OCI-LY7 (cell line): Measurements from ENCODE around the gene GSTA3. TPM values are rescaled to one million over a fixed set of nuclear protein-coding genes. Genes with fewer than 3 reads are reported as not detected.

ENCODE experiments used
- BruUV-seq: library from RNA; stranded (reverse); fragments of 400-500 nt; replicated peaks from 2 replicates; lab custom pipeline; 2021; lab: Mats Ljungman, UMichigan
- CTCF ChIA-PET: fragments of 300-600 bp; sonication (Branson Sonifier 250); formaldehyde crosslinking; loops from one replicate; lab custom pipeline; 2022; ENCODE audit warnings: antibody characterized with exemption; ENCODE audit not compliant: unreplicated experiment; lab: Charles Lee
- POLR2A ChIA-PET: fragments of 300-600 bp; sonication (Branson Sonifier 250); formaldehyde crosslinking; loops from one replicate; lab custom pipeline; 2022; ENCODE audit warnings: antibody characterized with exemption; lab: Charles Lee
- DNase-seq: peaks from one replicate; pipeline ENCODE4 v3.0.0-alpha.2; 2015; ENCODE audit warnings: low spot score
- H2AFZ ChIP-seq: fragments of 200-600 bp; sonication (generic), shearing (Covaris generic); 2 replicates; pipeline ENCODE4 v1.6.1; 2014; ENCODE audit warnings: mild to moderate bottlenecking, antibody characterized with exemption, low read length, moderate library complexity
- H3K27ac ChIP-seq: fragments of 200-600 bp; sonication (generic); 2 replicates; pipeline ENCODE4 v1.5.1; 2014; ENCODE audit warnings: mixed run types, low read depth, mild to moderate bottlenecking, moderate library complexity, low read length, inconsistent platforms; ENCODE audit not compliant: poor library complexity, severe bottlenecking
- H3K36me3 ChIP-seq: fragments of 200-600 bp; sonication (generic); 2 replicates; pipeline ENCODE4 v1.6.1; 2014; ENCODE audit warnings: mild to moderate bottlenecking, antibody characterized with exemption, low read length, moderate library complexity, mixed read lengths; ENCODE audit not compliant: insufficient read depth
- H3K4me1 ChIP-seq: fragments of 200-600 bp; sonication (generic); 2 replicates; pipeline ENCODE4 v1.5.1; 2014; ENCODE audit warnings: mild to moderate bottlenecking, low read length; ENCODE audit not compliant: insufficient read depth, poor library complexity, severe bottlenecking
- H3K4me2 ChIP-seq: fragments of 200-600 bp; sonication (generic); 2 replicates; pipeline ENCODE4 v1.6.1; 2014; ENCODE audit warnings: mild to moderate bottlenecking, low read length
- H3K4me3 ChIP-seq: fragments of 200-600 bp; sonication (generic); 2 replicates; pipeline ENCODE4 v1.5.1; 2014; ENCODE audit warnings: mild to moderate bottlenecking, low read depth, low read length; ENCODE audit not compliant: poor library complexity, severe bottlenecking
- H3K79me2 ChIP-seq: fragments of 200-600 bp; sonication (generic); 2 replicates; pipeline ENCODE4 v1.6.1; 2016; ENCODE audit warnings: low read depth, mild to moderate bottlenecking, low read length, moderate library complexity, mixed read lengths; ENCODE audit not compliant: insufficient read depth
- H3K9me2 ChIP-seq: fragments of 200-600 bp; sonication (generic); 2 replicates; pipeline ENCODE4 v1.6.1; 2016; ENCODE audit warnings: mild to moderate bottlenecking, low read length, mixed read lengths; ENCODE audit not compliant: insufficient read depth
- H3K9me3 ChIP-seq: fragments of 200-600 bp; sonication (generic); 2 replicates; pipeline ENCODE4 v1.6.1; 2014; ENCODE audit warnings: mild to moderate bottlenecking, mixed run types, low read length, mixed read lengths
- H4K20me1 ChIP-seq: fragments of 200-600 bp; sonication (generic); 2 replicates; pipeline ENCODE4 v1.6.1; 2014; ENCODE audit warnings: mild to moderate bottlenecking, antibody characterized with exemption, low read length, moderate library complexity, mixed read lengths; ENCODE audit not compliant: insufficient read depth
- EZH2phosphoT487 ChIP-seq: fragments of 200-600 bp; sonication (generic); IDR thresholded peaks from 2 replicates; pipeline ENCODE4 v1.6.1; 2018; ENCODE audit warnings: low read depth, borderline replicate concordance, mild to moderate bottlenecking, mixed run types, antibody characterized with exemption, low read length, moderate library complexity, mixed read lengths
- intact Hi-C: fragments of 100-400 bp; cut with micrococcal nuclease; formaldehyde crosslinking; loops from one replicate; pipeline ENCODE4 v1.10.0; 2022; ENCODE audit not compliant: unreplicated experiment
- total RNA-seq, 2 experiments: library from RNA; depleted of rRNA in 1 of 2; stranded (reverse); fragments of >200 nt in 1 of 2; shearing (Covaris generic) in 1 of 2; gene quantifications; 2 replicates each; pipeline ENCODE4 v1.2.3, GENCODE V29; 2014 to 2022
- TF ChIP-seq, protein P1 (sequence below): fragments of 200-600 bp; sonication (generic); conservative IDR thresholded peaks from 2 replicates; pipeline ENCODE4 v1.5.1; 2014; ENCODE audit warnings: mild to moderate bottlenecking, antibody characterized with exemption, low read length, moderate library complexity, mixed read lengths

The GSTA3 gene
- total RNA-seq, 2 experiments from 2014 or later = not detected

- no peak overlapping the region for H3K4me2 ChIP-seq
- H3K9me2 ChIP-seq = no peaks in the 10 kb centered on the region
- POLR2A ChIA-PET = interaction anchor here (0.7 kb wide), 1 partner anchor 123 kb away, joined by 3 read pairs; no protein-coding TSS in a partner anchor
- H2AFZ ChIP-seq = no peak overlapping the region
- intact Hi-C loops = no loop called here
- no peaks in the 10 kb centered on the region for H3K4me1 ChIP-seq
- H3K4me3 ChIP-seq = no peak overlapping the region
- H3K9me3 ChIP-seq = no peaks in the 10 kb centered on the region
- no peaks in the 10 kb centered on the region for H4K20me1 ChIP-seq
- TF ChIP-seq, protein P1, sequence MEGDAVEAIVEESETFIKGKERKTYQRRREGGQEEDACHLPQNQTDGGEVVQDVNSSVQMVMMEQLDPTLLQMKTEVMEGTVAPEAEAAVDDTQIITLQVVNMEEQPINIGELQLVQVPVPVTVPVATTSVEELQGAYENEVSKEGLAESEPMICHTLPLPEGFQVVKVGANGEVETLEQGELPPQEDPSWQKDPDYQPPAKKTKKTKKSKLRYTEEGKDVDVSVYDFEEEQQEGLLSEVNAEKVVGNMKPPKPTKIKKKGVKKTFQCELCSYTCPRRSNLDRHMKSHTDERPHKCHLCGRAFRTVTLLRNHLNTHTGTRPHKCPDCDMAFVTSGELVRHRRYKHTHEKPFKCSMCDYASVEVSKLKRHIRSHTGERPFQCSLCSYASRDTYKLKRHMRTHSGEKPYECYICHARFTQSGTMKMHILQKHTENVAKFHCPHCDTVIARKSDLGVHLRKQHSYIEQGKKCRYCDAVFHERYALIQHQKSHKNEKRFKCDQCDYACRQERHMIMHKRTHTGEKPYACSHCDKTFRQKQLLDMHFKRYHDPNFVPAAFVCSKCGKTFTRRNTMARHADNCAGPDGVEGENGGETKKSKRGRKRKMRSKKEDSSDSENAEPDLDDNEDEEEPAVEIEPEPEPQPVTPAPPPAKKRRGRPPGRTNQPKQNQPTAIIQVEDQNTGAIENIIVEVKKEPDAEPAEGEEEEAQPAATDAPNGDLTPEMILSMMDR = no peak
- TF ChIP-seq EZH2phosphoT487 = no peak
- H3K27ac ChIP-seq = no peak overlapping the region
- no peak for DNase-seq
- no peaks in the 10 kb centered on the region for H3K79me2 ChIP-seq
- CTCF ChIA-PET = no interaction called here
- H3K36me3 ChIP-seq = no peaks in the 10 kb centered on the region
- BruUV-seq = no TSS peak
Observed at GRCh38 chr6:52849137-52849536, 60.4 kb downstream of the GSTA3 start.

Other genes with a start within 250 kb of the GSTA3 start
- gene TMEM14A, start 238.6 kb downstream of the GSTA3 start, total RNA-seq (2014; rRNA removed; shearing (Covaris generic)) = 14.6 and 17.8 TPM in 2 replicates
- gene TMEM14A, start 238.6 kb downstream of the GSTA3 start, total RNA-seq (2022) = 27.2 and 32.7 TPM in 2 replicates
- not detected in 2 replicates for gene GSTA2, start 146.2 kb downstream of the GSTA3 start, total RNA-seq (2014; rRNA removed; shearing (Covaris generic))
- gene GSTA2, start 146.2 kb downstream of the GSTA3 start, total RNA-seq (2022) = not detected in 2 replicates
- gene GSTA1, start 105.9 kb downstream of the GSTA3 start, total RNA-seq (2014; rRNA removed; shearing (Covaris generic)) = not detected in 2 replicates
- gene GSTA1, start 105.9 kb downstream of the GSTA3 start, total RNA-seq (2022) = not detected in 2 replicates
- not detected in 2 replicates for gene GSTA5, start 68.9 kb downstream of the GSTA3 start, total RNA-seq (2014; rRNA removed; shearing (Covaris generic))
- not detected in 2 replicates for gene GSTA5, start 68.9 kb downstream of the GSTA3 start, total RNA-seq (2022)
- 0.36 and 0.63 TPM in 2 replicates for gene GSTA4, start 85.6 kb upstream of the GSTA3 start, total RNA-seq (2014; rRNA removed; shearing (Covaris generic))
- 1.0 and 1.1 TPM in 2 replicates for gene GSTA4, start 85.6 kb upstream of the GSTA3 start, total RNA-seq (2022)
- 6.2 and 6.9 TPM in 2 replicates for gene CILK1, start 152.1 kb upstream of the GSTA3 start, total RNA-seq (2014; rRNA removed; shearing (Covaris generic))
- gene CILK1, start 152.1 kb upstream of the GSTA3 start, total RNA-seq (2022) = 13.7 and 17.8 TPM in 2 replicates
- 20.5 and 23.5 TPM in 2 replicates for gene FBXO9, start 155.7 kb upstream of the GSTA3 start, total RNA-seq (2014; rRNA removed; shearing (Covaris generic))
- 67.7 and 80.2 TPM in 2 replicates for gene FBXO9, start 155.7 kb upstream of the GSTA3 start, total RNA-seq (2022)
- gene GCM1, start 239.1 kb upstream of the GSTA3 start, total RNA-seq (2014; rRNA removed; shearing (Covaris generic)) = not detected in 2 replicates
- not detected in 2 replicates for gene GCM1, start 239.1 kb upstream of the GSTA3 start, total RNA-seq (2022)